Measurements from ENCODE around the gene BRD9. TPM values are rescaled to one million over a fixed set of nuclear protein-coding genes. Genes with fewer than 3 reads are reported as not detected.

The BRD9 gene
- total and polyA plus RNA-seq, 2 of the 13 experiments (the other 11 are each of a cell fraction or from before 2014, with no cell fraction given) = 5.2 to 22.9 TPM

DNA sequence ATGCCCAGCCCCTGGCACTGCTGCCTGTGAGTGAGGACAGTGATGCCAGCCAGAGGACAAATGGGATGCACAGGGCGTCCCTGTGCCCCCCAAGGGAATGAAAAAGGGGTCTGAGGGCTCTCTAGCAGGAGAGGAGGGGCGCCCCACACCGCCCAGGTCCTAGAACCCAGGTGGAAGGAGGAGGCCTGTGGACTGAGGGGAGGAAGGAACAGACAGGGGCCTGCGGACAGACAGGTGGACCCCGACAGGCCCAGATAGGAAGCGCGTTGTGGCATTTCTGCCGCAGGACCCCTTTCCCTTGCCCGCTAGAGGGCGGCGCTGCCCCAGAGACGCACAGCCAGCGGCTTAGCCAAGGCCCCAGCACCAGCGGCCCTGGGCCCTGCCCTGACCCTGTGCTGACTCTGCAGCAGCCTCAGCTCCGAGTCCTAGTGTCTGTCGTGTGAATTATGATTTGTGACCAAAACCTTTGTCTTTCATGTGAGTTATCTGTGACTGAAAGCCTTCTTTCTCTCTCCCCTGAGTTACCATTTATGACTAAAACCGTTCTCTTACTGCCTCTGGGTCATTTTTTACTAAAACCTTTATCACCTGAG is 30.8 kb upstream of the BRD9 start (continued):
- TF ChIP-seq, protein P1, sequence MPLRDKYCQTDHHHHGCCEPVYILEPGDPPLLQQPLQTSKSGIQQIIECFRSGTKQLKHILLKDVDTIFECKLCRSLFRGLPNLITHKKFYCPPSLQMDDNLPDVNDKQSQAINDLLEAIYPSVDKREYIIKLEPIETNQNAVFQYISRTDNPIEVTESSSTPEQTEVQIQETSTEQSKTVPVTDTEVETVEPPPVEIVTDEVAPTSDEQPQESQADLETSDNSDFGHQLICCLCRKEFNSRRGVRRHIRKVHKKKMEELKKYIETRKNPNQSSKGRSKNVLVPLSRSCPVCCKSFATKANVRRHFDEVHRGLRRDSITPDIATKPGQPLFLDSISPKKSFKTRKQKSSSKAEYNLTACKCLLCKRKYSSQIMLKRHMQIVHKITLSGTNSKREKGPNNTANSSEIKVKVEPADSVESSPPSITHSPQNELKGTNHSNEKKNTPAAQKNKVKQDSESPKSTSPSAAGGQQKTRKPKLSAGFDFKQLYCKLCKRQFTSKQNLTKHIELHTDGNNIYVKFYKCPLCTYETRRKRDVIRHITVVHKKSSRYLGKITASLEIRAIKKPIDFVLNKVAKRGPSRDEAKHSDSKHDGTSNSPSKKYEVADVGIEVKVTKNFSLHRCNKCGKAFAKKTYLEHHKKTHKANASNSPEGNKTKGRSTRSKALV (CRISPR knock-in tag; IDR thresholded peaks at IDR 0.05) = peak; percentile 48; the same call in 1 of the 2 replicates
- TF ChIP-seq, protein P2, sequence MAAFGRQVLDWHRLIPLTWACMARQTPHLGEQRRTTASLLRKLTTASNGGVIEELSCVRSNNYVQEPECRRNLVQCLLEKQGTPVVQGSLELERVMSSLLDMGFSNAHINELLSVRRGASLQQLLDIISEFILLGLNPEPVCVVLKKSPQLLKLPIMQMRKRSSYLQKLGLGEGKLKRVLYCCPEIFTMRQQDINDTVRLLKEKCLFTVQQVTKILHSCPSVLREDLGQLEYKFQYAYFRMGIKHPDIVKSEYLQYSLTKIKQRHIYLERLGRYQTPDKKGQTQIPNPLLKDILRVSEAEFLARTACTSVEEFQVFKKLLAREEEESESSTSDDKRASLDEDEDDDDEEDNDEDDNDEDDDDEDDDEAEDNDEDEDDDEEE (CRISPR knock-in tag; IDR thresholded peaks at IDR 0.05) = no peak
- peak; percentile 30; the same call in 1 of the 2 replicates for TF ChIP-seq RFXAP (CRISPR knock-in tag; IDR thresholded peaks at IDR 0.05; ENCODE audit: borderline replicate concordance)
- TF ChIP-seq SOX6 (IDR thresholded peaks at IDR 0.05) = no peak
- TF ChIP-seq SOX6 (CRISPR knock-in tag; IDR thresholded peaks at IDR 0.05) = 0 out of 2 replicates have a peak, but pooled peaks have one; percentile 30
- peak; percentile 69; the same call in 1 of the 2 replicates for TF ChIP-seq HOXA5 (CRISPR knock-in tag; IDR thresholded peaks at IDR 0.05)
- TF ChIP-seq, protein P3, sequence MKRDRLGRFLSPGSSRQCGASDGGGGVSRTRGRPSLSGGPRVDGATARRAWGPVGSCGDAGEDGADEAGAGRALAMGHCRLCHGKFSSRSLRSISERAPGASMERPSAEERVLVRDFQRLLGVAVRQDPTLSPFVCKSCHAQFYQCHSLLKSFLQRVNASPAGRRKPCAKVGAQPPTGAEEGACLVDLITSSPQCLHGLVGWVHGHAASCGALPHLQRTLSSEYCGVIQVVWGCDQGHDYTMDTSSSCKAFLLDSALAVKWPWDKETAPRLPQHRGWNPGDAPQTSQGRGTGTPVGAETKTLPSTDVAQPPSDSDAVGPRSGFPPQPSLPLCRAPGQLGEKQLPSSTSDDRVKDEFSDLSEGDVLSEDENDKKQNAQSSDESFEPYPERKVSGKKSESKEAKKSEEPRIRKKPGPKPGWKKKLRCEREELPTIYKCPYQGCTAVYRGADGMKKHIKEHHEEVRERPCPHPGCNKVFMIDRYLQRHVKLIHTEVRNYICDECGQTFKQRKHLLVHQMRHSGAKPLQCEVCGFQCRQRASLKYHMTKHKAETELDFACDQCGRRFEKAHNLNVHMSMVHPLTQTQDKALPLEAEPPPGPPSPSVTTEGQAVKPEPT (CRISPR knock-in tag; IDR thresholded peaks at IDR 0.05; ENCODE audit: low read depth) = no peak
- TF ChIP-seq, protein P4, sequence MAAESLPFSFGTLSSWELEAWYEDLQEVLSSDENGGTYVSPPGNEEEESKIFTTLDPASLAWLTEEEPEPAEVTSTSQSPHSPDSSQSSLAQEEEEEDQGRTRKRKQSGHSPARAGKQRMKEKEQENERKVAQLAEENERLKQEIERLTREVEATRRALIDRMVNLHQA (CRISPR knock-in tag; IDR thresholded peaks at IDR 0.05) = no peak
- TF ChIP-seq ZNF460 (CRISPR knock-in tag; IDR thresholded peaks at IDR 0.05; ENCODE audit: borderline replicate concordance) = no peak
- no peak for TF ChIP-seq SMAD1 (CRISPR knock-in tag; IDR thresholded peaks at IDR 0.05; ENCODE audit: borderline replicate concordance, low read depth)
- TF ChIP-seq ZNF564 (CRISPR knock-in tag; IDR thresholded peaks at IDR 0.05) = no peak
- no peak for TF ChIP-seq JUNB (CRISPR knock-in tag; IDR thresholded peaks at IDR 0.05; ENCODE audit: borderline replicate concordance)
- TF ChIP-seq NBN (conservative IDR thresholded peaks at IDR 0.05) = no peak
- no peak for TF ChIP-seq ZNF44 (CRISPR knock-in tag; IDR thresholded peaks at IDR 0.05)
- no peak for TF ChIP-seq ZNF136 (CRISPR knock-in tag; IDR thresholded peaks at IDR 0.05; ENCODE audit: low read depth)
- peak; percentile 97 for TF ChIP-seq STAG1 (CRISPR knock-in tag; IDR thresholded peaks at IDR 0.05)
- TF ChIP-seq, protein P5, sequence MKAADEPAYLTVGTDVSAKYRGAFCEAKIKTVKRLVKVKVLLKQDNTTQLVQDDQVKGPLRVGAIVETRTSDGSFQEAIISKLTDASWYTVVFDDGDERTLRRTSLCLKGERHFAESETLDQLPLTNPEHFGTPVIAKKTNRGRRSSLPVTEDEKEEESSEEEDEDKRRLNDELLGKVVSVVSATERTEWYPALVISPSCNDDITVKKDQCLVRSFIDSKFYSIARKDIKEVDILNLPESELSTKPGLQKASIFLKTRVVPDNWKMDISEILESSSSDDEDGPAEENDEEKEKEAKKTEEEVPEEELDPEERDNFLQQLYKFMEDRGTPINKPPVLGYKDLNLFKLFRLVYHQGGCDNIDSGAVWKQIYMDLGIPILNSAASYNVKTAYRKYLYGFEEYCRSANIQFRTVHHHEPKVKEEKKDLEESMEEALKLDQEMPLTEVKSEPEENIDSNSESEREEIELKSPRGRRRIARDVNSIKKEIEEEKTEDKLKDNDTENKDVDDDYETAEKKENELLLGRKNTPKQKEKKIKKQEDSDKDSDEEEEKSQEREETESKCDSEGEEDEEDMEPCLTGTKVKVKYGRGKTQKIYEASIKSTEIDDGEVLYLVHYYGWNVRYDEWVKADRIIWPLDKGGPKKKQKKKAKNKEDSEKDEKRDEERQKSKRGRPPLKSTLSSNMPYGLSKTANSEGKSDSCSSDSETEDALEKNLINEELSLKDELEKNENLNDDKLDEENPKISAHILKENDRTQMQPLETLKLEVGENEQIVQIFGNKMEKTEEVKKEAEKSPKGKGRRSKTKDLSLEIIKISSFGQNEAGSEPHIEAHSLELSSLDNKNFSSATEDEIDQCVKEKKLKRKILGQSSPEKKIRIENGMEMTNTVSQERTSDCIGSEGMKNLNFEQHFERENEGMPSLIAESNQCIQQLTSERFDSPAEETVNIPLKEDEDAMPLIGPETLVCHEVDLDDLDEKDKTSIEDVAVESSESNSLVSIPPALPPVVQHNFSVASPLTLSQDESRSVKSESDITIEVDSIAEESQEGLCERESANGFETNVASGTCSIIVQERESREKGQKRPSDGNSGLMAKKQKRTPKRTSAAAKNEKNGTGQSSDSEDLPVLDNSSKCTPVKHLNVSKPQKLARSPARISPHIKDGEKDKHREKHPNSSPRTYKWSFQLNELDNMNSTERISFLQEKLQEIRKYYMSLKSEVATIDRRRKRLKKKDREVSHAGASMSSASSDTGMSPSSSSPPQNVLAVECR (CRISPR knock-in tag; IDR thresholded peaks at IDR 0.05; ENCODE audit: borderline replicate concordance) = no peak; the same call in 1 of the 2 replicates
- no peak for TF ChIP-seq ELF3 (CRISPR knock-in tag; IDR thresholded peaks at IDR 0.05)

Measured in HepG2 (cell line).